NCI-H2107 treated with DMSO at 0.1 percent for 48 hours (cell line): ENCODE data around the gene KCTD12.

Source experiments
- DNase-seq: peaks from one replicate; lab custom pipeline; 2025; ENCODE audit not compliant: unreplicated experiment; lab: John Stamatoyannopoulos, UW

KCTD12 gene

GRCh38 chr13:76888421-76888820, 2.2 kb upstream of the KCTD12 start:
- DNase-seq, result no peak

GRCh38 chr13:76887076-76887563, 915 bp upstream of the KCTD12 start:
- DNase-seq, result no peak

- no peak for DNase-seq
These were observed 257 bp downstream of the KCTD12 start for GRCh38 chr13:76886005-76886291.

GRCh38 chr13:76885203-76886004, 801 bp downstream of the KCTD12 start:
- DNase-seq, result no peak

GRCh38 chr13:76884907-76885202, 1.4 kb downstream of the KCTD12 start:
- DNase-seq, result no peak

GRCh38 chr13:76884186-76884906, 1.9 kb downstream of the KCTD12 start:
- no peak for DNase-seq

- DNase-seq, result no peak
These were observed 3.0 kb downstream of the KCTD12 start for GRCh38 chr13:76883236-76883635.

GRCh38 chr13:76882431-76882830, 3.8 kb downstream of the KCTD12 start:
- DNase-seq, result no peak

- DNase-seq, result no peak
These were observed 6.3 kb downstream of the KCTD12 start for GRCh38 chr13:76879883-76880270.

GRCh38 chr13:76879203-76879882, 6.9 kb downstream of the KCTD12 start:
- DNase-seq, result no peak

GRCh38 chr13:76878043-76878442, 8.2 kb downstream of the KCTD12 start:
- no peak for DNase-seq

GRCh38 chr13:76875271-76875815, 10.9 kb downstream of the KCTD12 start:
- no peak for DNase-seq

- DNase-seq, result no peak
These were observed 11.7 kb downstream of the KCTD12 start for GRCh38 chr13:76874479-76874878.

GRCh38 chr13:76873445-76873844, 12.8 kb downstream of the KCTD12 start:
- no peak for DNase-seq

GRCh38 chr13:76872675-76873074, 13.5 kb downstream of the KCTD12 start:
- no peak for DNase-seq

- no peak for DNase-seq
These were observed 14.8 kb downstream of the KCTD12 start for GRCh38 chr13:76871432-76871831.

- DNase-seq, result no peak
These were observed 17.8 kb downstream of the KCTD12 start for GRCh38 chr13:76868371-76868770.

GRCh38 chr13:76865996-76866503, 20.2 kb downstream of the KCTD12 start:
- no peak for DNase-seq

- DNase-seq, result no peak
These were observed 21.1 kb downstream of the KCTD12 start for GRCh38 chr13:76865109-76865508.

- DNase-seq, result no peak
These were observed 21.9 kb downstream of the KCTD12 start for GRCh38 chr13:76864259-76864658.

GRCh38 chr13:76863022-76863421, 23.2 kb downstream of the KCTD12 start:
- no peak for DNase-seq

GRCh38 chr13:76861859-76862258, 24.3 kb downstream of the KCTD12 start:
- no peak for DNase-seq
